HTERT RPE-1 (cell line): ENCODE data around the gene ROBO1.

ENCODE experiments used
- in situ Hi-C: fragments of 300-500 bp; cut with MboI; formaldehyde crosslinking; loops from 4 replicates; pipeline ENCODE4 v1.14.3; 2020; ENCODE audit warnings: low sequenced_read_pairs

ROBO1 gene

GRCh38 chr3:78993375-78993774 lies 774.4 kb downstream of the ROBO1 start:
- in situ Hi-C loops: no loop called here

DNA sequence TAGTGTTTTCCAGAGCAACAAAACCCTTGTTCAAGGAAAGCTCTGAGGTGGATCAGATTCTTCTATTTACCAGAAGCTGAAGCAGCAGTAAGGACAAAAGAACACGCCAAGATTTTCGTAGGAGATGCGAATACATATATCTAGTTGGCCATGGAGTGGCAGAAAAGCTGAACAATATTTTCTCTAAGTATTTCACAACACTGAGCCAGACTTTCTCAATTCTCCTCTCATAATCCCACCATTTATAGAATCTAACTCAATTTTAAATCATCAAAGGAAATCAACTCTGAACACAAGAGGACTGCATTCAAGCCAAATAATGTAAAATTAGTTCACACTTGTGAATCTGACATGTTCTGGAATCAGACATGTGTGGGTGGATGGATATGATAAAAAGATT lies 775.0 kb downstream of the ROBO1 start:
- in situ Hi-C loops: no loop called here

GRCh38 chr3:78992400-78992799 lies 775.4 kb downstream of the ROBO1 start:
- in situ Hi-C loops: no loop called here

DNA sequence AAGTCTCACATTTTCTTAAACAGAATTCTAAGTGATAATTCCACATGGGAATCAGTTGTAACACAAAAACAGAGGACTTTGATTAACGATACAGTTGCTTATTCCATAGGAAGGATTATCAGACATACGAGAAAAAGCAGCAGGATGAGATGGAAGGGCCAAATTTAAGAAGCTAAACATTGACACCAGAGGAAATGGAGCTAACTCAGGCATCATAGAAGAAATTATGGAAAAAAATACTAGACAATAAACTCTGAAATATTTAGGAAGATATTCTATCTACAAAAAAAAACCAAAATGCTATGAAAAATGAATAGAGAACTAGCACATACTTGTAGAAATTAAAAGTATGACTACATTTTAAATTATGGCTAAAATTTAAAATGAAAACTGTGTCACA lies 776.1 kb downstream of the ROBO1 start:
- in situ Hi-C loops: no loop called here

- in situ Hi-C loops: no loop called here
Measured at GRCh38 chr3:78990156-78990555, 777.6 kb downstream of the ROBO1 start.

GRCh38 chr3:78988324-78988723 lies 779.5 kb downstream of the ROBO1 start:
- in situ Hi-C loops: no loop called here

DNA sequence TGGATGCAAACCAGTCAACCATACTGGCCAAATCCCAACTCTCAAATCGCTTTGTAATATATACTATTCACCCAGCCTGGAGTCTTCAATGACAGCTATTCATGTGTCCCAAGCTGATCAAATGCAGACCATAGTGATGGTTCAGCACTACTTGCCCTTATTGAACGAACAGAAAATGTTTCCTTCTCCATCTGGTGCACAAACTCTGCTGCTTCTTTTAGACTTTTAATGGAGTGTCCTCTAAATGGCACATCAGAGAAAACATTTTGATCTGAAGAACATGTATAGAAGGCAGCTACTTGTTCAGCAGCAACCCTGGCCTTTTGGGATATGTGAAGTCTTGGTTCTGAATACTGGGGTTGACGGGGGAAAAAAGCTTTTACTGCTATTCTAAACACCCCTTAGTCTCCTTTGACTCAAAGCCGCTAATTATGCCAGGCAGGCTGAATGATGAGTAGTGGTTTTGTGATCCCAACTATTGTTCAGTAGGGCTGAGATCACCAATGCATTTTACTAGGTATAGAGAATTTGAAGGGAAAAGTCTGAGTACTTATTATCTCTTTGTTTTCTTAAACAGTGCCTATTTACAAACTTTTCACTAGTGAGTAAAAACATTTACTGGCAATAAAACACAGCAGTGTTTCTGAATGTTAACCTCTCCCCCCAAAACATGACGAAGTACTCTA lies 781.2 kb downstream of the ROBO1 start:
- in situ Hi-C loops: no loop called here

DNA sequence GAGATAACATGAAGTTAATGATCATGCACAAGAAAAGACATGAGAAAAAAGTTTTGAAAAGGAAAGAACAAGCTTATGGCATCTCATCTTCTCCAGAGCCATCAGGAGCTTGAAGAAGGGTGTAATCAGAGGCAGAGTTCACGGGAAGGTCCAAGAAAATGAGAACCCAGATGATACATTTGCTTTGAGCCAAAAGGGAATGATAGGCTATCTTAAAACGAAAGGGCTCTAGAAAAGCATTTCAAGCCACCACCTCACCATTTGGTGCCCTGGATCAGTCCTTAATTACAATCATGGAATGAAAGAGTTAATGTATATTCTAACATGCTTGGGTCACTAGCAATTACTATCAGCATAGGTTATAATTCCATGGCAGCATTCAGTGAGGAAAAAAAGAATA lies 781.8 kb downstream of the ROBO1 start:
- in situ Hi-C loops: no loop called here

GRCh38 chr3:78979028-78979427 lies 788.8 kb downstream of the ROBO1 start:
- in situ Hi-C loops: no loop called here

GRCh38 chr3:78978037-78978436 lies 789.8 kb downstream of the ROBO1 start:
- in situ Hi-C loops: no loop called here

GRCh38 chr3:78977073-78977472 lies 790.7 kb downstream of the ROBO1 start:
- in situ Hi-C loops: no loop called here

DNA sequence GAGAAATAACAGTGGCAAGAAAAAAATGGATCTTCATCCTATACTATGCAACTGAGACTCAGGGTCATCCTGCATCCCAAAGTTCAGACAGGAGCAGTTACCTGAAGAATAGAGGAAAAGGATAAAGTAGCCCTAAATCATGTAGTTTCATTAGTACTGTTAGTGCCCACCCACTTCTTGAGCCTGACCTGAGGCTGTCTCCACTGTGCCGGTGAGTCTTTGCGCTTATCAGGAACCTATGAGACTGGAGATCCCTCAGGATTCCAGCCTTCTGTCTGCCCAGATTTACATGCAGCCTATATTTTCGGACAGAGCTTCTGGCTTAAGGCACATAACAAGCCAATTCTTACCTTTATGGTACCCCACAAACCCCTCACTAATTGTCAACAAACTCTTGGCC lies 791.6 kb downstream of the ROBO1 start:
- in situ Hi-C loops: no loop called here

DNA sequence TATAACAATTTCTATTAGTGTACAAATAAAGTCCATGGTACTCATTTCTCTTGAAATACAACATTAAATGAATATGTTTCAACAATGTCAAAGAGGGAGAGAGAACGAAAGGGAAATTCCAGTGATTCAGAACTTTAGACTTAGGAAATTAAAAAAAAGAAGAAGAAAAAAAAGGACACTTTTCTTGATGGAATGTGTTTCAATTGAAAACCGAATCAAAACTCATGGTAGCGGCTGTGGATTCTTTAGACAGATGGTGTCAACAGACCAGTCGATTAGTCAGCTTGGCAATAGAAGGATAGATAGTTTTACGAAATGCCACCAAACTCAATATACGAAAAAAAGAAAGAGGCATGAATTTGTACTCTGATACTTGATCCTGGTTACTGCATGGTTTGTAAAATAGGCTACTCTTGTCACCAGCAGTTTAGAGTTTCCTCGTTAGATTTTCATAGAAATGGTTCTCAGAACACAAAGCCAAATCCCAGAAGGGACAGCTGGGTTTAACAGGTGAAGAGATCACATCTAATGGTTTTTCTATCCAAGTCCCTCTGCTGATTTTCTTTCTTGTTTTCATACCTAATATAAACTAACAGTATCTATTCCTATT lies 793.5 kb downstream of the ROBO1 start:
- in situ Hi-C loops: no loop called here

DNA sequence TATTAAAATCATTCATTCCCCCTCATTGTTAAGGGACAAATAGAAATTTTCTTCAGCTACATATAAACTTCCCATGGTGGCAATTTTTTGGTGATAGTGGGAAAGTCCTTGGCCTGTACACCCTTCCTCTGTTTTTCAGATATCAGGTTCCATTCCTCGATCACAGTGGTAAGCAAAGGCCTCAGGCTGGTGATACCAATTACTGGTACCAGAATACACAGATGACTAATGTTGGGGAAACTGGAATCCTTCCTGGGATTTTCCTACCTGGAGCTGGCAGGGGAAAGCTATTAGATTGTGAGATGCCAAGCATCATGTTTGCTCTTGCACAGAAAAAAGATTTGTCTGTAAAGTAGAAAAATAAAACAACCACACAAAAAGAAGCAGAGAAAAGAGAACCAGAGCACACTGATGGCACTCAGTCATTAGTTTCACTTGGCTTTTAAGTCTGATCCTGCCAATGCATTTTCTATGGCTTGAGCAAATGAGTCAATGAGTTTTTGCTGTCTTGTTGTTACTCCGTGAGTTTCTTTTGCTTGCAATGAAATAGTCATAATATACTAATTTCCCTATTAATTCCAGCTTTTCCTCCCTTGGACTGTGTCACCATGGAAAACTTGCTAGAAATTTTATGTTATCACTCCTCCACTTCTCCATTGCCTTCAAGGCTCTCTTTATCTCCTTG lies 795.0 kb downstream of the ROBO1 start:
- in situ Hi-C loops: no loop called here

GRCh38 chr3:78970656-78971055 lies 797.1 kb downstream of the ROBO1 start:
- in situ Hi-C loops: no loop called here

DNA sequence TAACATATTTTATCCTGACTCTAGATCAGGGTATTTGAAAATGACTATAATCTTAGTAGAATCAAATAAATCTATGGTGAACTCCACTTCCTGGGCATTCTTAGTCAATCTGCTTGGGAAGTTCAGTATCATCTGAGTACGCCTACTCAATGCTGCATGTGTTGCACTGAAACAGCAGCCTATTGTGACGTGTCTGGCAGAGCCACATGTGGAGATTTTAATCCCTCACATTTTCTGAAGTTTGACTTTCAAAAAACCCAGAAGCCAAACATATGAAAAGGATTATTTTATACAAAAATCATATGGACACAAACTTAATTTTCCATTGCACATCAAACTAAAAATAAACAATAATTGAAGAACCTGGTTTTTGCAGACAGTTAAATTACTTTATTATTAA lies 798.3 kb downstream of the ROBO1 start:
- in situ Hi-C loops: no loop called here

DNA sequence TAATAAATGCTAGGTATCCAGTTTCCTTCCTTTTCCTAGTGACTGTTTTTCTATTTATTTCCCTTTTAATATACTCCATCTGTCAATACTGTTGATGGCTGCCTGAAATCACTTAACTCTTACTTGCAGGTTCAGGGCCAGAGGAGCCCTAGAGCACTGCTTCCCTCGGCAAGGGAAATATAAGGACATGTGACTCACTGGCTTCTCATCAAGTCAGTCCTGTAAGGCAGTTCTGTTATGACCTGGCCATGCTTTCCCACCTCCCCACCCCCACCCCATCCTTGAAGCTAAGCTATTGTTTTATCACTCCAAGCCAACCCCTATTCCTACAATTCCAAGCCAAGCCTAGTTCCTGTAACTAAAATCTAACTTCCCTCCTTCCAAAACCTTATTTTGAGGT lies 800.7 kb downstream of the ROBO1 start:
- in situ Hi-C loops: no loop called here

DNA sequence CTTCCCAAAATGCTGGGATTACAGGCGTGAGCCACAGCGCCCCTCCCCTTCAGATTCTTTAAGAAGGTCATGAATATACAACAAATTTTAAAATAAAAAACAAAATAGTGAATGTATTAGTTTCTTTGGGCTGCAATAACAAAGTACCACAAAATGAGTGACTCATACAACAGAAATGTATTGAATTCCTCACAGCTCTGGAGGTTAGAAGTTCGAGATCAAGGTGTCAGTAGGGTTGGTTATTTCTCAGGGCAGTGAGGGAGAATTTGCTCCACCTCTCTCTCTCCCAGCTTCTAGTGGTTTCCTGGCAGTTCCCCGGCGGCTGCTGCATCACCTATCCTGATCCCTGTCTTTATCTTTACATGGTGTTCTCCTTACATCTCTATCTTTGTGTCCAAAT lies 804.0 kb downstream of the ROBO1 start:
- in situ Hi-C loops: no loop called here

DNA sequence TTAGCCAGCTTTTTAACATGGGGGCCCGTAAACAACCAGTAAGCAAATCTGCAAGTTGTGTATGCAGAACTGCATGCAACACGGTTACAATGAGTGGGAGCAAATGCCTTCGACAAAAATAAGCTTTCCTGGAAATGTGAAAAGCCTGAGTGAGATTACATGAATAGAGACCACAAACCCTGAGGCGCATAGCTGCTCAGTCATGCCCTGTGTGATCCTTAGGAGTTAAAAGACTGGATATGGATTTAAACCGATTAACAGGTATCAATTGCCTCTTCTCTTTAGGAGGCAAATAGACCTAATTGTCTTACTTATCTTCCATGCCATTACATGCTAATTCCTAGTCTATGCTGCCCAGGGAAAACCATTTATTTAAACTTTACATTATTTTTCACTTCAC lies 810.3 kb downstream of the ROBO1 start:
- in situ Hi-C loops: no loop called here

DNA sequence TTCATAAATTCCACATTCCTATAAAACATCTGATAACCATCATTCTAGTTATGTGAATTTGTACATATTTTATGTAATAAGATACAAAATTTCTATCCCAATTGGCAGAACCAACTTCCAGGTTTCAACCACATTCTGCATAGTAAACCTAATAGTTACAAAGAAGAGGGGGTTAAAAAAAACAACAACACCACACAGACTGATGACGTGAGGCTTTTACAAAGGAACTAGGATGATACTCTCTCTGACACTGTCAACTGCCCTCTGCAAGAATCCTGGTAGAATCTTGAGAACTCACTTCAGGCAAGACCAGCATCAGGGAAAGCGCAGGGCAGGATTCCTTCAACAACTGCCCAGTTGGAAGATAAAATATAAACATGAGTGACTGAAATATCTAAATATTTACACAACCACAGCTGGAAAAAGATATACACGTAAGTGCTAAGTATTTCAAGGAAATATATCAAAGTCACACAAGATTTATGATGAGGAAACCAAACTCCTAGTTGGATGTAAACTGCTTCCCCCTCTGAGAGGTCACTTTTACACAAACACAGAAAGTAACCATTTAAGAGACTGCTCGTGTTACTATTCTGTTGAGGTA lies 816.4 kb downstream of the ROBO1 start:
- in situ Hi-C loops: no loop called here

- in situ Hi-C loops: no loop called here
Measured at GRCh38 chr3:78941587-78941986, 826.2 kb downstream of the ROBO1 start.

- in situ Hi-C loops: no loop called here
Measured at GRCh38 chr3:78940626-78941025, 827.2 kb downstream of the ROBO1 start.
